NCI-H1417 treated with DMSO at 0.1 percent for 48 hours (cell line): Measurements from ENCODE around the gene SPATA1.

Source experiments
- DNase-seq: peaks from one replicate; lab custom pipeline; 2025; lab: John Stamatoyannopoulos, UW

SPATA1 gene

DNA sequence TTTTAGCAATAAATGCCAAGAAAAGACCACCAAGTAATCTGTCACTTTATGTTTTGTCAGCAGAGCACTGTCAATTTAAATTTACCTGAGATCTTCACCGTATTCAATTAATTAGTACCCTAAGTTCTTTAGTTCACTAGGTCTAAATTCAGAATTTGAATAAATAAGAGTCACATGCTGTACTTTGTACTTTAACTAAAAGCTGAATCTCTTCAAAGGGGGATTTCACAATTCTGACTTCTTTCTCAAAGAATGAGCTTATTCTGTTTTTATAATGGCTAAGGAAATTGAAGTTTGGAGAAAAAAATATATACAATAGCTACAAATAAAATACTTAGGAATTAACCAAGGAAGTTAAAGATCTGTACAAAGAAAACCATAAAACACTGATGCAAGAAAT lies 2.3 kb downstream of the SPATA1 start:
- DNase-seq, result no peak

DNA sequence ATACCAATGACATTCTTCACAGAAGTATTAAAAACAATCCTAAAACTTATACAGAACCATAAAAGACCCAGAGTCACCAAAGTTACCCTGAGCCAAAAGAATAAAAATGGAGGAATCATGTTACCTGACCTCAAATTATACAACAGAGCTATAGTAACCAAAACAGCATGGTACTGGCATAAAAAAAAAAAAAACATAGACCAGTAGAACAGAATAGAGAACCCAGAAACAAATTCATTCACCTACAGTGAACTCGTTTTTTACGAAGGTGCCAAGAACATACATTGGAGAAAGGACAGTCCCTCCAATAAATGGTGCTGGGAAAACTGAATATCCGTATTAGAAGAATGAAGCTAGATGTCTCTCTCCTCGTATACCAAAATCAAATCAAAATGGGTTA lies 2.8 kb downstream of the SPATA1 start:
- DNase-seq, result no peak

DNA sequence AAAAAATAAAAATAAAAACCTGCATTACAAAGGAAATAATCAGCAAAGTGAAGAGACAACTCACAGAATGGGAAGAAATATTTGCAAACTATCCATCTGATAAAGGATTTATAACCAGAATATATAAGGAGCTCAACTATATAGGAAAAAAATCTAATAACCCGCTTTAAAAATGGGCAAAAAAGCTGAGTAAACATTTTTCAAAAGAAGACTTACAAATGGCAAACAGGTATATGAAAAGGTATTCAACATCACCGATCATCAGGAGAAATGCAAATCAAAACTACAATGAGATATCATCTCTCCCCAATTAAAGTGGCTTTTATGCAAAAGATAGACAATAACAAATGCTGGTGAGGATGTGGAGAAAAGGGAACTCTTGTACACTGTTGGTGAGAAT lies 4.0 kb downstream of the SPATA1 start:
- no peak for DNase-seq

GRCh38 chr1:84510668-84511067 lies 4.5 kb downstream of the SPATA1 start:
- DNase-seq, result no peak

GRCh38 chr1:84524590-84524989 lies 18.4 kb downstream of the SPATA1 start:
- DNase-seq, result no peak

GRCh38 chr1:84525779-84526178 lies 19.6 kb downstream of the SPATA1 start:
- no peak for DNase-seq

GRCh38 chr1:84538599-84538998 lies 32.4 kb downstream of the SPATA1 start:
- DNase-seq, result no peak

GRCh38 chr1:84539972-84540371 lies 33.8 kb downstream of the SPATA1 start:
- no peak for DNase-seq

- DNase-seq, result no peak
Measured at GRCh38 chr1:84540759-84541158, 34.6 kb downstream of the SPATA1 start.

- DNase-seq, result no peak
Measured at GRCh38 chr1:84541679-84542078, 35.5 kb downstream of the SPATA1 start.

DNA sequence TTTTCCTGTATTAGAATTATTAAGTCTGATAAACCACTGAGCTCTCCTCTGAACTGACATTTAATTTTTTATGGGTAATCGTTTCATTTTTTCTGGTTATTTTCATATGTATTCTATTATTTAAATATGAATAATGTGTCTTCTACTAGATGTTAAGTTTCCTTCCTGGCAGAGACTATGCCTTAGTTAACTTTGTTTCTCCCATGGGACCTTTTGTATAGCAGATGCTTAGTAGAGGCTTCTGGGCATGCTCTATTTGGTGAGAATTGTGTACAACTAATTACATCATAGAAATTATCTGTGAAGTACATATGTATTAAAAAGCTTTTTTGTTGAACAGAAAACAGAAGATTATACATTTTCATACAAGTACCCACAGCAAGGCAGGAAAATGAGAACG lies 44.6 kb downstream of the SPATA1 start:
- no peak for DNase-seq

DNA sequence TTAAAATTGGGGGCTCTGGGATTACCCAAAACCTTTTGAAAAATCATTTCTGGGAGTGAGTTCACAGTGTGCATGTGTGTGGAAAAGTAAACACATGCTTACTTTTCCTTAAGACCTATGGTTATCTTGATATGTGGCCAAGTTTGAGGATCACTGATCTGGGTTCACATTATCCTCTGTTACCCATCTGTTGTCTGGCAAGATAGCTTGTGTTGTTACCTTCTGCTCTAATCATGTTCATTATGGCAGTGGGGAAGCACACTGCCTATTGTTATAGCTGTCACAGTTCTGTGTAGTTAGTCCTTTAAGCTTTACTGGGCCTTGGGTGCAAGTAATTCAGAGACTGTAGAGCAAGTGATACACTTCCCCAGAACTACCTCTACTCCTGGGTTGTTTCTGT lies 63.0 kb downstream of the SPATA1 start:
- no peak for DNase-seq

- no peak for DNase-seq
Measured at GRCh38 chr1:84570436-84571149, 64.4 kb downstream of the SPATA1 start.

GRCh38 chr1:84571150-84571535 lies 65.0 kb downstream of the SPATA1 start:
- DNase-seq, result no peak

DNA sequence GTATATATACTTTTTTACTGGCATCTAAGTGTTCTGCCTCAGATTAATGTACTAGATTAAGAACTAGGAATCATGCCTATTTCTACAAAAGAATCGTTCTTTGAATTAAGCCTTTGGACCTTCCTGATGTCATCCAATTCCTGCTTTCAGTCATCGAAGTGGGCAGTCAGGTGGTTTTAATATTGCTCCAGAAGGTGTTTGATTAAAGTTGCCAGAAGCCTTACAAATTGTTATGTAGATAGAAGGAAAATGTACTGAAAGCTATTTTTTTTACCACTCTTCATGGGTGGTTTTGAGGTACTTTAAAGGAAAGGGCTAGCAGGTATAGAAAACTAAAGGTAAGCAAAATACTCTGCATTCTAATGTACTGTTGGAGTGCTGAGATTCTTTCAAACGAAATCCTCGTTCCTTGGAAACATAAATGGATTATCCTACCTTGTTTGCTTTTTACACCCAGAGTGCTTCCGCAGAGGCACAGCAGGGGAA lies 67.3 kb downstream of the SPATA1 start:
- DNase-seq, result no peak

- peak; percentile 36 for DNase-seq
Measured at GRCh38 chr1:84573967-84574842, 68.0 kb downstream of the SPATA1 start, which contains the start of gene CTBS. Gene CTBS (minus strand): TSS chr1:84574440. CDS start chr1:84574415, 25 bp downstream.

DNA sequence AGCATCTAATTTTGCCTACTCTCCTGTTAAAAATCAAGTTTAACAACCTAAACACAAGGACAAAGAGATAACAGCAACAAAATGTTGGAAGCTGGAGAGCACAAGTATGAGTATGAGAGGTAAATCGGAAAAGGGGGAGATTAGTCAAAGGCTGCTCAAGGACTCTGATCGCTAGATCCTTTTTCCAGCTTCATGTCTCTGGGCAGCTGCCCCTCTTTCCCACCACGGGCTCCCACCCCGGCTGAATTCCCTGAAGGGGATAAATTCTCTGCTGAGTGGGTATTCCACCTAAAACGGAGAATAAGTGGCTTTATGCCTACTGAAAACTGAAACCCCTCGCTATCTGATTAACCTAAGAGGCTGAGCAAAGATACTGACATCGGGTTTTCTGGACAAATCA lies 68.8 kb downstream of the SPATA1 start:
- no peak for DNase-seq

GRCh38 chr1:84581648-84582047 lies 75.5 kb downstream of the SPATA1 start:
- no peak for DNase-seq

- no peak for DNase-seq
Measured at GRCh38 chr1:84582802-84583587, 76.8 kb downstream of the SPATA1 start.

- DNase-seq, result no peak
Measured at GRCh38 chr1:84583648-84584047, 77.5 kb downstream of the SPATA1 start.

- DNase-seq, result no peak
Measured at GRCh38 chr1:84584126-84584525, 77.9 kb downstream of the SPATA1 start.

GRCh38 chr1:84585803-84586202 lies 79.6 kb downstream of the SPATA1 start:
- no peak for DNase-seq
